Measurements from ENCODE around the gene CYP1A1. TPM values are rescaled to one million over a fixed set of nuclear protein-coding genes. Genes with fewer than 3 reads are reported as not detected.

Gene CYP1A1
- total and polyA plus RNA-seq, 2 of the 13 experiments (the other 11 are each of a cell fraction or from before 2014, with no cell fraction given) = 7.9 to 8.0 TPM

DNA sequence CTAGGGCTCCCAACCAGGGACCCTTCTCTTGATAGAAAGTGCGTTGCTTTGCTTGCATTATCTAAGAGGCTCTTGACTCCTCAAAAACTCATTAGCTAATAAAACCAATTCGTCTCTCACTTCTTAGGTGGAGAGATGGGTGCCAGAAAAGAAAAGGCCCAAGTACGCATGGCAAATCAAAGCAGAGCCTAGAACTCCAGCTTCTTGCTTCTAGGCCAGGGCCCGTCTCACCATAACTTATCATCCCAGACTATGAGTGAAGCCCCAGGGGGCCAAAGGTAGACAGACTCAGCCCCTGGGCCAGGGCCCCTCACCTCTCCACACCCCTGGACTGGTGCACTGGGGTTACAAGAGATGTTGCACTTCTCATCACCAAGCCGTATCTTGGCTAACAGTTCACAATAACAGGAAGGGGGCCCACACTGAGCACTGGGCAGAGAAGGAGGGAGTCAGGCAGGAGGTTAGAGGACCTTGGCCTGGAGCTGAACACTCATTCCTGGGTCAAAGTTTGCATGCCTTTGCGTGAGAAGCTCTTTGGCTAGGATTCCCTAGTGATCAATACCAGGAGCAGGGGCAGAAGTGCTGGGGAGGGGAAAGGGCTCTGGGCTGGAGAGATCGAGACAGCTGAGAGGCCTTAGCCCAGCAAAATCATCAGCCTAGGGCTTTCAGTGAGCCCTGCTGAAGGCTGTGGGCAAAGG is 5.4 kb upstream of the CYP1A1 start (continued):
- TF ChIP-seq MAFF (IDR thresholded peaks at IDR 0.05; ENCODE audit: low read depth, low read length) (peak; percentile 23; the same call in 1 of the 2 replicates), TP53 (CRISPR knock-in tag; conservative IDR thresholded peaks at IDR 0.05) (no peak), ZNF136 (CRISPR knock-in tag; IDR thresholded peaks at IDR 0.05; ENCODE audit: low read depth) (no peak), ZNF441 (CRISPR knock-in tag; IDR thresholded peaks at IDR 0.05; ENCODE audit: borderline replicate concordance) (0 out of 2 replicates have a peak, but pooled peaks have one; percentile 59), ZEB1 (IDR thresholded peaks at IDR 0.05; ENCODE audit: insufficient replicate concordance, low read depth) (peak; percentile 79), ZNF709 (CRISPR knock-in tag; IDR thresholded peaks at IDR 0.05) (no peak), MZF1 (CRISPR knock-in tag; IDR thresholded peaks at IDR 0.05; ENCODE audit: borderline replicate concordance) (peak; percentile 89; the same call in 1 of the 2 replicates), ZBTB8A (CRISPR knock-in tag; IDR thresholded peaks at IDR 0.05; ENCODE audit: borderline replicate concordance, low read depth) (no peak), ZNF577 (CRISPR knock-in tag; IDR thresholded peaks at IDR 0.05; ENCODE audit: borderline replicate concordance, low read depth) (no peak), POLR2A (IDR thresholded peaks at IDR 0.05; ENCODE audit: insufficient read depth in 1 of 2, low read depth in 2 of 2, low read length in 2 of 2) (peak in 1 of 2 experiments; percentile 26; a peak in 3 of 4 replicates), ZSCAN20 (CRISPR knock-in tag; IDR thresholded peaks at IDR 0.05; ENCODE audit: borderline replicate concordance) (no peak)
- TF ChIP-seq, protein P1, sequence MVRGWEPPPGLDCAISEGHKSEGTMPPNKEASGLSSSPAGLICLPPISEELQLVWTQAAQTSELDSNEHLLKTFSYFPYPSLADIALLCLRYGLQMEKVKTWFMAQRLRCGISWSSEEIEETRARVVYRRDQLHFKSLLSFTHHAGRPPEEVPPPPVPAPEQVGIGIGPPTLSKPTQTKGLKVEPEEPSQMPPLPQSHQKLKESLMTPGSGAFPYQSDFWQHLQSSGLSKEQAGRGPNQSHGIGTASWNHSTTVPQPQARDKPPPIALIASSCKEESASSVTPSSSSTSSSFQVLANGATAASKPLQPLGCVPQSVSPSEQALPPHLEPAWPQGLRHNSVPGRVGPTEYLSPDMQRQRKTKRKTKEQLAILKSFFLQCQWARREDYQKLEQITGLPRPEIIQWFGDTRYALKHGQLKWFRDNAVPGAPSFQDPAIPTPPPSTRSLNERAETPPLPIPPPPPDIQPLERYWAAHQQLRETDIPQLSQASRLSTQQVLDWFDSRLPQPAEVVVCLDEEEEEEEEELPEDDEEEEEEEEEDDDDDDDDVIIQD (CRISPR knock-in tag; IDR thresholded peaks at IDR 0.05; ENCODE audit: low read depth) = peak; percentile 79
- TF ChIP-seq, protein P2, sequence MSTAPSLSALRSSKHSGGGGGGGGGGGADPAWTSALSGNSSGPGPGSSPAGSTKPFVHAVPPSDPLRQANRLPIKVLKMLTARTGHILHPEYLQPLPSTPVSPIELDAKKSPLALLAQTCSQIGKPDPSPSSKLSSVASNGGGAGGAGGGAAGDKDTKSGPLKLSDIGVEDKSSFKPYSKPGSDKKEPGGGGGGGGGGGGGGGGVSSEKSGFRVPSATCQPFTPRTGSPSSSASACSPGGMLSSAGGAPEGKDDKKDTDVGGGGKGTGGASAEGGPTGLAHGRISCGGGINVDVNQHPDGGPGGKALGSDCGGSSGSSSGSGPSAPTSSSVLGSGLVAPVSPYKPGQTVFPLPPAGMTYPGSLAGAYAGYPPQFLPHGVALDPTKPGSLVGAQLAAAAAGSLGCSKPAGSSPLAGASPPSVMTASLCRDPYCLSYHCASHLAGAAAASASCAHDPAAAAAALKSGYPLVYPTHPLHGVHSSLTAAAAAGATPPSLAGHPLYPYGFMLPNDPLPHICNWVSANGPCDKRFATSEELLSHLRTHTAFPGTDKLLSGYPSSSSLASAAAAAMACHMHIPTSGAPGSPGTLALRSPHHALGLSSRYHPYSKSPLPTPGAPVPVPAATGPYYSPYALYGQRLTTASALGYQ (CRISPR knock-in tag; IDR thresholded peaks at IDR 0.05) = peak; percentile 64; the same call in 1 of the 2 replicates
- TF ChIP-seq, protein P3, sequence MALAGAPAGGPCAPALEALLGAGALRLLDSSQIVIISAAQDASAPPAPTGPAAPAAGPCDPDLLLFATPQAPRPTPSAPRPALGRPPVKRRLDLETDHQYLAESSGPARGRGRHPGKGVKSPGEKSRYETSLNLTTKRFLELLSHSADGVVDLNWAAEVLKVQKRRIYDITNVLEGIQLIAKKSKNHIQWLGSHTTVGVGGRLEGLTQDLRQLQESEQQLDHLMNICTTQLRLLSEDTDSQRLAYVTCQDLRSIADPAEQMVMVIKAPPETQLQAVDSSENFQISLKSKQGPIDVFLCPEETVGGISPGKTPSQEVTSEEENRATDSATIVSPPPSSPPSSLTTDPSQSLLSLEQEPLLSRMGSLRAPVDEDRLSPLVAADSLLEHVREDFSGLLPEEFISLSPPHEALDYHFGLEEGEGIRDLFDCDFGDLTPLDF (CRISPR knock-in tag; IDR thresholded peaks at IDR 0.05) = no peak
- TF ChIP-seq, protein P4, sequence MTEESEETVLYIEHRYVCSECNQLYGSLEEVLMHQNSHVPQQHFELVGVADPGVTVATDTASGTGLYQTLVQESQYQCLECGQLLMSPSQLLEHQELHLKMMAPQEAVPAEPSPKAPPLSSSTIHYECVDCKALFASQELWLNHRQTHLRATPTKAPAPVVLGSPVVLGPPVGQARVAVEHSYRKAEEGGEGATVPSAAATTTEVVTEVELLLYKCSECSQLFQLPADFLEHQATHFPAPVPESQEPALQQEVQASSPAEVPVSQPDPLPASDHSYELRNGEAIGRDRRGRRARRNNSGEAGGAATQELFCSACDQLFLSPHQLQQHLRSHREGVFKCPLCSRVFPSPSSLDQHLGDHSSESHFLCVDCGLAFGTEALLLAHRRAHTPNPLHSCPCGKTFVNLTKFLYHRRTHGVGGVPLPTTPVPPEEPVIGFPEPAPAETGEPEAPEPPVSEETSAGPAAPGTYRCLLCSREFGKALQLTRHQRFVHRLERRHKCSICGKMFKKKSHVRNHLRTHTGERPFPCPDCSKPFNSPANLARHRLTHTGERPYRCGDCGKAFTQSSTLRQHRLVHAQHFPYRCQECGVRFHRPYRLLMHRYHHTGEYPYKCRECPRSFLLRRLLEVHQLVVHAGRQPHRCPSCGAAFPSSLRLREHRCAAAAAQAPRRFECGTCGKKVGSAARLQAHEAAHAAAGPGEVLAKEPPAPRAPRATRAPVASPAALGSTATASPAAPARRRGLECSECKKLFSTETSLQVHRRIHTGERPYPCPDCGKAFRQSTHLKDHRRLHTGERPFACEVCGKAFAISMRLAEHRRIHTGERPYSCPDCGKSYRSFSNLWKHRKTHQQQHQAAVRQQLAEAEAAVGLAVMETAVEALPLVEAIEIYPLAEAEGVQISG (CRISPR knock-in tag; IDR thresholded peaks at IDR 0.05) = peak; percentile 77
- TF ChIP-seq, protein P5, sequence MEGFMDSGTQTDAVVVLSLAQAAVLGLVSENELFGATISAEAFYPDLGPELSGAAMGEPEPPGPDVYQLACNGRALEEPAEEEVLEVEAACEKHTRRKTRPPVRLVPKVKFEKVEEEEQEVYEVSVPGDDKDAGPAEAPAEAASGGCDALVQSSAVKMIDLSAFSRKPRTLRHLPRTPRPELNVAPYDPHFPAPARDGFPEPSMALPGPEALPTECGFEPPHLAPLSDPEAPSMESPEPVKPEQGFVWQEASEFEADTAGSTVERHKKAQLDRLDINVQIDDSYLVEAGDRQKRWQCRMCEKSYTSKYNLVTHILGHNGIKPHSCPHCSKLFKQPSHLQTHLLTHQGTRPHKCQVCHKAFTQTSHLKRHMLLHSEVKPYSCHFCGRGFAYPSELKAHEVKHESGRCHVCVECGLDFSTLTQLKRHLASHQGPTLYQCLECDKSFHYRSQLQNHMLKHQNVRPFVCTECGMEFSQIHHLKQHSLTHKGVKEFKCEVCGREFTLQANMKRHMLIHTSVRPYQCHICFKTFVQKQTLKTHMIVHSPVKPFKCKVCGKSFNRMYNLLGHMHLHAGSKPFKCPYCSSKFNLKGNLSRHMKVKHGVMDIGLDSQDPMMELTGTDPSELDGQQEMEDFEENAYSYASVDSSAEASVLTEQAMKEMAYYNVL (CRISPR knock-in tag; IDR thresholded peaks at IDR 0.05; ENCODE audit: borderline replicate concordance) = peak; percentile 94
- TF ChIP-seq, protein P6, sequence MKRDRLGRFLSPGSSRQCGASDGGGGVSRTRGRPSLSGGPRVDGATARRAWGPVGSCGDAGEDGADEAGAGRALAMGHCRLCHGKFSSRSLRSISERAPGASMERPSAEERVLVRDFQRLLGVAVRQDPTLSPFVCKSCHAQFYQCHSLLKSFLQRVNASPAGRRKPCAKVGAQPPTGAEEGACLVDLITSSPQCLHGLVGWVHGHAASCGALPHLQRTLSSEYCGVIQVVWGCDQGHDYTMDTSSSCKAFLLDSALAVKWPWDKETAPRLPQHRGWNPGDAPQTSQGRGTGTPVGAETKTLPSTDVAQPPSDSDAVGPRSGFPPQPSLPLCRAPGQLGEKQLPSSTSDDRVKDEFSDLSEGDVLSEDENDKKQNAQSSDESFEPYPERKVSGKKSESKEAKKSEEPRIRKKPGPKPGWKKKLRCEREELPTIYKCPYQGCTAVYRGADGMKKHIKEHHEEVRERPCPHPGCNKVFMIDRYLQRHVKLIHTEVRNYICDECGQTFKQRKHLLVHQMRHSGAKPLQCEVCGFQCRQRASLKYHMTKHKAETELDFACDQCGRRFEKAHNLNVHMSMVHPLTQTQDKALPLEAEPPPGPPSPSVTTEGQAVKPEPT (CRISPR knock-in tag; IDR thresholded peaks at IDR 0.05; ENCODE audit: low read depth) = no peak
